ENCODE results near the gene KIR2DL4. TPM values are rescaled to one million over a fixed set of nuclear protein-coding genes. Genes with fewer than 3 reads are reported as not detected.
"Not testable (repeated sequence)": the region's sequence is repeated elsewhere in the genome, so short reads cannot be mapped to it uniquely, and the experiment has no call there.

KIR2DL4 gene
- total and polyA plus RNA-seq, 2 donors (not counting 3 experiments of a cell fraction or from before 2014, with no cell fraction given) = not detected

GRCh38 chr19:54825326-54825725 lies 21.9 kb downstream of the KIR2DL4 start:
- dilution Hi-C loops (cut with MboI; ENCODE audit: extremely low pct_ligation_motif_present, low sequenced_read_pairs); H3K9ac ChIP-seq (replicated peaks; ENCODE audit: extremely low read depth, insufficient read depth, low read length); H3K4me1 ChIP-seq (ENCODE audit: control insufficient read depth, extremely low read depth, insufficient read depth, low read length); H3K4me3 ChIP-seq (replicated peaks in 1 of 3; ENCODE audit: insufficient read depth in 1 of 3, low read depth in 1 of 3, low read length in 3 of 3); H3K9me3 ChIP-seq (replicated peaks; ENCODE audit: control insufficient read depth, insufficient read depth, low read length); POLR2A ChIA-PET; H3K27me3 ChIP-seq (ENCODE audit: control insufficient read depth in 2 of 2, insufficient read depth in 2 of 2, low read length in 2 of 2); H3K79me2 ChIP-seq (ENCODE audit: control insufficient read depth, insufficient read depth, low read length); intact Hi-C loops (cut with micrococcal nuclease); H3K4me2 ChIP-seq (ENCODE audit: insufficient read depth, low read length); H4K20me1 ChIP-seq (replicated peaks; ENCODE audit: control insufficient read depth, extremely low read depth, insufficient read depth, low read length); H3K36me3 ChIP-seq (ENCODE audit: control insufficient read depth in 2 of 2, extremely low read depth in 1 of 2, insufficient read depth in 2 of 2, low read length in 2 of 2); BruUV-seq (replicated peaks); FAIRE-seq; DNase-seq (ENCODE audit: low read depth, low spot score); H2AFZ ChIP-seq (ENCODE audit: low read depth, low read length); CTCF ChIA-PET; H3K27ac ChIP-seq (ENCODE audit: insufficient read depth, low read depth, low read length); H3K9me1 ChIP-seq (replicated peaks; ENCODE audit: control insufficient read depth, extremely low read depth, insufficient read depth, low read length): not testable (repeated sequence)

- H3K9me3 ChIP-seq (replicated peaks; ENCODE audit: control insufficient read depth, insufficient read depth, low read length); H3K9me1 ChIP-seq (replicated peaks; ENCODE audit: control insufficient read depth, extremely low read depth, insufficient read depth, low read length); CTCF ChIA-PET; H3K4me2 ChIP-seq (ENCODE audit: insufficient read depth, low read length); H3K27me3 ChIP-seq (ENCODE audit: control insufficient read depth in 2 of 2, insufficient read depth in 2 of 2, low read length in 2 of 2); BruUV-seq (replicated peaks); H4K20me1 ChIP-seq (replicated peaks; ENCODE audit: control insufficient read depth, extremely low read depth, insufficient read depth, low read length); H3K36me3 ChIP-seq (ENCODE audit: control insufficient read depth in 2 of 2, extremely low read depth in 1 of 2, insufficient read depth in 2 of 2, low read length in 2 of 2); H3K4me1 ChIP-seq (ENCODE audit: control insufficient read depth, extremely low read depth, insufficient read depth, low read length); H3K27ac ChIP-seq (ENCODE audit: insufficient read depth, low read depth, low read length); DNase-seq (ENCODE audit: low read depth, low spot score); POLR2A ChIA-PET; H3K4me3 ChIP-seq (replicated peaks in 1 of 3; ENCODE audit: insufficient read depth in 1 of 3, low read depth in 1 of 3, low read length in 3 of 3); FAIRE-seq; H3K79me2 ChIP-seq (ENCODE audit: control insufficient read depth, insufficient read depth, low read length); intact Hi-C loops (cut with micrococcal nuclease); dilution Hi-C loops (cut with MboI; ENCODE audit: extremely low pct_ligation_motif_present, low sequenced_read_pairs); H2AFZ ChIP-seq (ENCODE audit: low read depth, low read length); H3K9ac ChIP-seq (replicated peaks; ENCODE audit: extremely low read depth, insufficient read depth, low read length): not testable (repeated sequence)
These were observed 24.7 kb downstream of the KIR2DL4 start for GRCh38 chr19:54828064-54828463.

GRCh38 chr19:54832496-54832895 lies 29.1 kb downstream of the KIR2DL4 start, which contains the start of gene KIR2DS4:
TSS of gene KIR2DS4 (plus strand) at chr19:54832676.
- DNase-seq (ENCODE audit: low read depth, low spot score); H3K27ac ChIP-seq (ENCODE audit: insufficient read depth, low read depth, low read length); intact Hi-C loops (cut with micrococcal nuclease); H3K4me3 ChIP-seq (replicated peaks in 1 of 3; ENCODE audit: insufficient read depth in 1 of 3, low read depth in 1 of 3, low read length in 3 of 3); H3K4me2 ChIP-seq (ENCODE audit: insufficient read depth, low read length); H3K4me1 ChIP-seq (ENCODE audit: control insufficient read depth, extremely low read depth, insufficient read depth, low read length); POLR2A ChIA-PET; H3K9me3 ChIP-seq (replicated peaks; ENCODE audit: control insufficient read depth, insufficient read depth, low read length); CTCF ChIA-PET; H3K9ac ChIP-seq (replicated peaks; ENCODE audit: extremely low read depth, insufficient read depth, low read length); H3K9me1 ChIP-seq (replicated peaks; ENCODE audit: control insufficient read depth, extremely low read depth, insufficient read depth, low read length); BruUV-seq (replicated peaks); H4K20me1 ChIP-seq (replicated peaks; ENCODE audit: control insufficient read depth, extremely low read depth, insufficient read depth, low read length); FAIRE-seq; dilution Hi-C loops (cut with MboI; ENCODE audit: extremely low pct_ligation_motif_present, low sequenced_read_pairs); H3K27me3 ChIP-seq (ENCODE audit: control insufficient read depth in 2 of 2, insufficient read depth in 2 of 2, low read length in 2 of 2); H3K36me3 ChIP-seq (ENCODE audit: control insufficient read depth in 2 of 2, extremely low read depth in 1 of 2, insufficient read depth in 2 of 2, low read length in 2 of 2); H2AFZ ChIP-seq (ENCODE audit: low read depth, low read length); H3K79me2 ChIP-seq (ENCODE audit: control insufficient read depth, insufficient read depth, low read length): not testable (repeated sequence)

- H3K27me3 ChIP-seq (ENCODE audit: control insufficient read depth in 2 of 2, insufficient read depth in 2 of 2, low read length in 2 of 2); H4K20me1 ChIP-seq (replicated peaks; ENCODE audit: control insufficient read depth, extremely low read depth, insufficient read depth, low read length); H3K4me3 ChIP-seq (replicated peaks in 1 of 3; ENCODE audit: insufficient read depth in 1 of 3, low read depth in 1 of 3, low read length in 3 of 3); H3K9me3 ChIP-seq (replicated peaks; ENCODE audit: control insufficient read depth, insufficient read depth, low read length); FAIRE-seq; dilution Hi-C loops (cut with MboI; ENCODE audit: extremely low pct_ligation_motif_present, low sequenced_read_pairs); H3K36me3 ChIP-seq (ENCODE audit: control insufficient read depth in 2 of 2, extremely low read depth in 1 of 2, insufficient read depth in 2 of 2, low read length in 2 of 2); H3K27ac ChIP-seq (ENCODE audit: insufficient read depth, low read depth, low read length); H3K4me2 ChIP-seq (ENCODE audit: insufficient read depth, low read length); BruUV-seq (replicated peaks); H3K4me1 ChIP-seq (ENCODE audit: control insufficient read depth, extremely low read depth, insufficient read depth, low read length); H2AFZ ChIP-seq (ENCODE audit: low read depth, low read length); POLR2A ChIA-PET; H3K79me2 ChIP-seq (ENCODE audit: control insufficient read depth, insufficient read depth, low read length); CTCF ChIA-PET; intact Hi-C loops (cut with micrococcal nuclease); H3K9me1 ChIP-seq (replicated peaks; ENCODE audit: control insufficient read depth, extremely low read depth, insufficient read depth, low read length); DNase-seq (ENCODE audit: low read depth, low spot score); H3K9ac ChIP-seq (replicated peaks; ENCODE audit: extremely low read depth, insufficient read depth, low read length): not testable (repeated sequence)
These were observed 31.7 kb downstream of the KIR2DL4 start for GRCh38 chr19:54835126-54835525.

Data from endothelial cell of umbilical vein (primary cell).